ENCODE measurements around the gene HTR2B.
A peak's percentile ranks its signal among the peaks of the same experiment; 100 is the strongest.
"Not testable (repeated sequence)": the region's sequence is repeated elsewhere in the genome, so short reads cannot be mapped to it uniquely, and the experiment has no call there.

HTR2B gene

GRCh38 chr2:231093933-231094332 is 30.9 kb downstream of the HTR2B start:
- no peak for DNase-seq (ENCODE audit: low read depth)

DNA sequence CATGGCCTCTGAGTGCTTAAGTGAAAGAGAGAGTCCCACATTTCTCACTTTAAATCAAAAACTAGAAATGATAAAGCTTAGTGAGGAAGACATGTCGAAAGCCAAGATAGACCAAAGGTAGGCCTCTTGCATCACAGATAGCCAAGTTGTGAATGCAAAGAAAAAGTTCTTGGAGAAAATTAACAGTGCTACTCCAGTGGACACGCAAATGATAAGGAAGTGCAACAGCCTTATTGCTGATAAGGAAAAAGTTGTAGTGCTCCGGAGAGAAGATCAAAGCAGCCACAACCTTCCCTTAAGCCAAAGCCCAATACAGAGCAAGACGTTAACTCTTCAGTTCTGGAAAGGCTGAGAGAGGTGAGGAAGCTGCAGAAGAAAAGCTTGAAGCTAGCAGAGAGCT is 36.1 kb downstream of the HTR2B start:
- DNase-seq (ENCODE audit: low read depth) = no peak

- DNase-seq (ENCODE audit: low read depth) = no peak
These were observed 40.3 kb downstream of the HTR2B start for GRCh38 chr2:231084565-231084964.

DNA sequence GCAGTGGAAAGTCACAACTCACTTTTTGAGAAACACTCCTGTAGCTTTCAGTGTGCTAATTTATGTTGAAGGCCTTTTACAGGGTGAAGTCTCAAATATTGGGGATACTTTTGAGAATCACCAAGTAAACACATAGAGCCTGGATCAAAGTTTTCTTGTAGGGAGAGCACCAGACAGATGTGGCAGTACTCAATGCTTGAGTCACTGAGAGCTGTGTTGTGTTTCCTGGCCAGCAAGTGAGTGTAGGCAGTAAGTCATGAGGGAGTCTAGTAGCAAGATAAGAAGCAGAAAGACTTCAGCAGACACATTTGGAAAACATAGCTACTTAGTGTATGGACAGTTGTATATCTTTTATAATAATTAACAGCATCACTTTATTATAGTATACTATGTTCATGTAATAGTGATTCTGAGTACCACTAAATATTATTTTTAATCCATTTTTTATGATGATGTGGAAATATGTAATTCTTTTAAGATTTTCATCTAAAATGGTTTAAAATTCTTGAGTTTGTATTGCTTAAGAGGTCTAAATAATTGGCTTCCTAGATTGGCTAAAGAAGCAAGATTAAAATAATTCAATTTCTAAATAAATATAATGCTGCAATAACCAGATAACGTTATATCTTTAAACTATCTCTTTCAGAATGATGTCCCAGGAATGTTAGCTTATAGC is 55.3 kb downstream of the HTR2B start:
- DNase-seq (ENCODE audit: low read depth) = peak; percentile 44

- DNase-seq (ENCODE audit: low read depth) = no peak
These were observed 56.2 kb downstream of the HTR2B start for GRCh38 chr2:231068525-231069222.

DNA sequence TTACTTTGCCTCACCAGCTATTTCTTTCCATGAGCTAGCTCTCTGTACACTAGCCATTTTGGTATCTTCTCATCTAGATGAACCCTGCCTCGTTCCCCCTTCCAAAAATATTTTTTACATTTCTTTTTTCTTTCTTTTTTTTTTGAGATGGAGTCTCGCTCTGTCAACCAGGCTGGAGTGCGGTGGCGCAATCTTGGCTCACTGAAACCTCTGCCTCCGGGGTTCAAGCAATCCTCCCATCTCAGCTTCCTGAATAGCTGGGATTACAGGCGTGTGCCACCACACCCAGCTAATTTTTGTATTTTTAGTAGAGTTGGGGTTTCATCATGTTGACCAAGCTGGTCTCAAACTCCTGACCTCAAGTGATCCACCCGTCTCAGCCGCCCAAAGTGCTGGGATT is 57.3 kb downstream of the HTR2B start:
- DNase-seq (ENCODE audit: low read depth) = not testable (repeated sequence)

GRCh38 chr2:231065966-231066365 is 58.9 kb downstream of the HTR2B start:
- no peak for DNase-seq (ENCODE audit: low read depth)

- no peak for DNase-seq (ENCODE audit: low read depth)
These were observed 61.5 kb downstream of the HTR2B start for GRCh38 chr2:231063347-231063746.

GRCh38 chr2:231062776-231063175 is 62.1 kb downstream of the HTR2B start:
- DNase-seq (ENCODE audit: low read depth) = no peak

DNA sequence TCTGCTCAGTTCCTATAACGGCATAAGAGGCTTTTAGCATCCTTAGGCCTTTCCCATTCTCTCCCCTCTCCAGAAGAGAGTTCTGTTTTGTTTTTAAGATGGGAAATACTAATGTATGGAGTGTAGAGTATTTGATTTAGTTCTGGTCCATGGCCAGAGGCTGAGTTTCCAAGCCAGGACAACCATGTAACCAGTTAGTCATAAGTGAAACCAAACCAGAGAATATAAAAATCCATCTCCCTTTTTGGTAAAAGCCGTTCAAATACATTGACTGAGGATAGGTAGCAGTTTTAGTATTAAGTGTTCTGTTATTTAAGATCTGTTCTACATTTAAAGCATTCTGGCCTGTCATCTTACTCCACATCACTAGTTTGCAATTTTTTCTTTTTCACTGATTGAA is 65.1 kb downstream of the HTR2B start:
- no peak for DNase-seq (ENCODE audit: low read depth)

DNA sequence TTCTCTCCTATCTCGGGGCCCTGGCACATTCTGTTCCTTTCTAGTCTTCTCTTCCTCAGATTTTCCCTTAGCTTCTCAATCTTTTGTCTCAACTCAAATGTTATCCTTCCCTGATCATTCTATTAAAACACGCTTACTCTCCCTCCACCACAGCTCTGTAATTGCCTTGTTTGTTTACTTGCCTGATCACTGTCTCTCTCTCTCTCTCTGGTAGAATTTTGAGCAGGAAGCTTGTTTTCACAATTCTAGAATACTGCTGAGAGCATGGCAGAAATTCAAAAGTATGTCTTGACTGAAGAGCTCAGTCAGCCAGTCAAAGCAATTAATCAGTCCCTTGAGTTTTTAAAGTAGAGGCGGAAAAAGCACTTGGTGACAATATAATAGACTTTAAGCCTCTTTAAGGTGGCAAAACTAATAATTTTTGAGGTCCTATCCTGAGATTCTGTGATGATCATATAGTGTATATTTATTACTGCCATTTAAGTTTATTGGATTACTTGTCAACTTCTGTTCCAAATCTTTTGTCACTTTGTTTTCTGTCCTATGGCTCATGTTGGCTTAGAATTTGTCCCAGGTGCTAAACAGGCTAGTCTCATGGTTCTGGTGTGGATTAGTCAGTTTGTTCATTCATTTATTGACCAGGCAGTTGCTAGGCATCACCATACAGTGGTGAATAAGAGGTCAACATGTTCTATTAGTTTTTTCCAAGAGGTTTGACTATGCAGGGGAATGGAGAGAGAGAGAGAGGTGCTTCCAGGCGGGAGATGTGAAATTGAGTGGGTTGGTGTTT is 65.9 kb downstream of the HTR2B start:
- DNase-seq (ENCODE audit: low read depth) = peak; percentile 32
